ENCODE data around the gene ZFYVE28. TPM values are rescaled to one million over a fixed set of nuclear protein-coding genes. Genes with fewer than 3 reads are reported as not detected.

The ZFYVE28 gene
- total RNA-seq, 1 experiment from 2014 or later, result 19.2 TPM

- Histone ChIP-seq H3K9me3 (ENCODE audit: control insufficient read depth in 1 of 2, insufficient read depth in 1 of 2, low read depth in 1 of 2, low read length in 2 of 2) (no peaks in the 10 kb centered on the region), H3K36me3 (ENCODE audit: control insufficient read depth in 1 of 2, insufficient read depth in 2 of 2, low read length in 2 of 2) (no peaks in the 10 kb centered on the region), H2AFZ (ENCODE audit: low read depth, low read length, poor library complexity, severe bottlenecking) (no peak overlapping the region), H3K4me3 (replicated peaks in 1 of 2; ENCODE audit: low read depth in 1 of 2, low read length in 2 of 2) (no peak overlapping the region), H3K4me2 (ENCODE audit: low read length) (no peak overlapping the region), H3K27me3 (ENCODE audit: insufficient read depth, low read length) (no peaks in the 10 kb centered on the region), H3K79me2 (ENCODE audit: insufficient read depth, low read length) (no peaks in the 10 kb centered on the region), H3K4me1 (ENCODE audit: control insufficient read depth in 1 of 2, insufficient read depth in 2 of 2, low read length in 2 of 2) (no peaks in the 10 kb centered on the region), H3K9ac (ENCODE audit: low read length) (no peak overlapping the region), H4K20me1 (ENCODE audit: insufficient read depth) (no peaks in the 10 kb centered on the region), H3K9me2 (ENCODE audit: insufficient read depth) (no peaks in the 10 kb centered on the region), H3K27ac (ENCODE audit: low read depth, low read length) (no peak overlapping the region)
- no peak for ATAC-seq
- TF ChIP-seq CTCF (IDR thresholded peaks at IDR 0.05 in 2 of 3, conservative IDR thresholded peaks at IDR 0.05 in 1 of 3; ENCODE audit: borderline replicate concordance in 1 of 3, insufficient read depth in 1 of 3, low read depth in 2 of 3, low read length in 2 of 3), result no peak
- TF ChIP-seq CEBPB (IDR thresholded peaks at IDR 0.05; ENCODE audit: low read depth), result no peak
- TF ChIP-seq ZBTB33 (IDR thresholded peaks at IDR 0.05; ENCODE audit: extremely low read depth, insufficient replicate concordance, low read length), result no peak
- no peak for TF ChIP-seq SIN3A (IDR thresholded peaks at IDR 0.05; ENCODE audit: low read depth)
- no peak for TF ChIP-seq SP1 (IDR thresholded peaks at IDR 0.05; ENCODE audit: low read depth)
- TF ChIP-seq RAD21 (IDR thresholded peaks at IDR 0.05; ENCODE audit: low read depth), result no peak
- no peak for TF ChIP-seq FOSL1 (IDR thresholded peaks at IDR 0.05; ENCODE audit: low read depth)
- TF ChIP-seq ATF3 (IDR thresholded peaks at IDR 0.05), result no peak
- no peak for TF ChIP-seq ELF1 (IDR thresholded peaks at IDR 0.05; ENCODE audit: borderline replicate concordance, low read depth)
- no peak for TF ChIP-seq TCF7L2 (IDR thresholded peaks at IDR 0.05; ENCODE audit: borderline replicate concordance, extremely low read depth, insufficient read depth, insufficient read length)
- TF ChIP-seq EZH2phosphoT487 (IDR thresholded peaks at IDR 0.05; ENCODE audit: borderline replicate concordance), result no peak
- no peak for TF ChIP-seq POLR2AphosphoS5 (IDR thresholded peaks at IDR 0.05; ENCODE audit: low read depth, low read length)
- no peak for TF ChIP-seq JUND (IDR thresholded peaks at IDR 0.05)
- no peak for TF ChIP-seq MAX (IDR thresholded peaks at IDR 0.05)
- TF ChIP-seq SRF (IDR thresholded peaks at IDR 0.05; ENCODE audit: low read depth), result no peak
- TF ChIP-seq EGR1 (IDR thresholded peaks at IDR 0.05; ENCODE audit: low read depth), result no peak
- DNase-seq (ENCODE audit: low read depth, low spot score), result no peak
- ChIA-PET POLR2A (no interaction called here), CTCF (no interaction called here), RAD21 (ENCODE audit: low non-redundant PET in 1 of 2, low total read pairs in 2 of 2, uncharacterized antibody in 2 of 2, unreplicated experiment in 2 of 2) (no interaction called here)
- no TSS peak for BruUV-seq (replicated peaks)
- intact Hi-C loops (cut with micrococcal nuclease), result no loop called here
Observed at GRCh38 chr4:2341911-2342652, 76.4 kb downstream of the ZFYVE28 start.

All from HCT116 (cell line).